ENCODE data around the gene CACNA1E.
A peak's percentile ranks its signal among the peaks of the same experiment; 100 is the strongest.

Gene CACNA1E

GRCh38 chr1:181506563-181507353 is 23.4 kb downstream of the CACNA1E start:
- H3K27me3 Mint-ChIP-seq (ENCODE audit: low read depth): peaks cover 11% of the 10 kb centered on the region
- H3K4me3 Mint-ChIP-seq: no peak overlapping the region
- H3K9me3 Mint-ChIP-seq: no peaks in the 10 kb centered on the region
- H3K4me1 Mint-ChIP-seq: peaks cover 24% of the 10 kb centered on the region
- H3K36me3 Mint-ChIP-seq (ENCODE audit: low read depth): no peaks in the 10 kb centered on the region
- TF ChIP-seq, protein P1, sequence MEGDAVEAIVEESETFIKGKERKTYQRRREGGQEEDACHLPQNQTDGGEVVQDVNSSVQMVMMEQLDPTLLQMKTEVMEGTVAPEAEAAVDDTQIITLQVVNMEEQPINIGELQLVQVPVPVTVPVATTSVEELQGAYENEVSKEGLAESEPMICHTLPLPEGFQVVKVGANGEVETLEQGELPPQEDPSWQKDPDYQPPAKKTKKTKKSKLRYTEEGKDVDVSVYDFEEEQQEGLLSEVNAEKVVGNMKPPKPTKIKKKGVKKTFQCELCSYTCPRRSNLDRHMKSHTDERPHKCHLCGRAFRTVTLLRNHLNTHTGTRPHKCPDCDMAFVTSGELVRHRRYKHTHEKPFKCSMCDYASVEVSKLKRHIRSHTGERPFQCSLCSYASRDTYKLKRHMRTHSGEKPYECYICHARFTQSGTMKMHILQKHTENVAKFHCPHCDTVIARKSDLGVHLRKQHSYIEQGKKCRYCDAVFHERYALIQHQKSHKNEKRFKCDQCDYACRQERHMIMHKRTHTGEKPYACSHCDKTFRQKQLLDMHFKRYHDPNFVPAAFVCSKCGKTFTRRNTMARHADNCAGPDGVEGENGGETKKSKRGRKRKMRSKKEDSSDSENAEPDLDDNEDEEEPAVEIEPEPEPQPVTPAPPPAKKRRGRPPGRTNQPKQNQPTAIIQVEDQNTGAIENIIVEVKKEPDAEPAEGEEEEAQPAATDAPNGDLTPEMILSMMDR (IDR thresholded peaks at IDR 0.05; ENCODE audit: unreplicated experiment in 3 of 3): no peak
- H3K27ac Mint-ChIP-seq: peak overlapping the region in 2 of 3 experiments; percentile 17 to 53

GRCh38 chr1:181508486-181509165 is 25.3 kb downstream of the CACNA1E start:
- H3K27ac Mint-ChIP-seq: no peak overlapping the region
- no peak overlapping the region for H3K4me3 Mint-ChIP-seq
- H3K36me3 Mint-ChIP-seq (ENCODE audit: low read depth): no peaks in the 10 kb centered on the region
- H3K4me1 Mint-ChIP-seq: peaks cover 12% of the 10 kb centered on the region
- H3K27me3 Mint-ChIP-seq (ENCODE audit: low read depth): peaks cover 16% of the 10 kb centered on the region
- TF ChIP-seq, protein P1 (IDR thresholded peaks at IDR 0.05; ENCODE audit: unreplicated experiment in 3 of 3): no peak
- H3K9me3 Mint-ChIP-seq: no peaks in the 10 kb centered on the region

- TF ChIP-seq, protein P1 (IDR thresholded peaks at IDR 0.05; ENCODE audit: unreplicated experiment in 3 of 3): no peak
- peaks cover 9% of the 10 kb centered on the region for H3K4me1 Mint-ChIP-seq
- no peak overlapping the region for H3K27ac Mint-ChIP-seq
- no peaks in the 10 kb centered on the region for H3K9me3 Mint-ChIP-seq
- H3K36me3 Mint-ChIP-seq (ENCODE audit: low read depth): no peaks in the 10 kb centered on the region
- no peak overlapping the region for H3K4me3 Mint-ChIP-seq
- peaks cover 11% of the 10 kb centered on the region for H3K27me3 Mint-ChIP-seq (ENCODE audit: low read depth)
These were observed 30.5 kb downstream of the CACNA1E start for GRCh38 chr1:181513786-181514297.

DNA sequence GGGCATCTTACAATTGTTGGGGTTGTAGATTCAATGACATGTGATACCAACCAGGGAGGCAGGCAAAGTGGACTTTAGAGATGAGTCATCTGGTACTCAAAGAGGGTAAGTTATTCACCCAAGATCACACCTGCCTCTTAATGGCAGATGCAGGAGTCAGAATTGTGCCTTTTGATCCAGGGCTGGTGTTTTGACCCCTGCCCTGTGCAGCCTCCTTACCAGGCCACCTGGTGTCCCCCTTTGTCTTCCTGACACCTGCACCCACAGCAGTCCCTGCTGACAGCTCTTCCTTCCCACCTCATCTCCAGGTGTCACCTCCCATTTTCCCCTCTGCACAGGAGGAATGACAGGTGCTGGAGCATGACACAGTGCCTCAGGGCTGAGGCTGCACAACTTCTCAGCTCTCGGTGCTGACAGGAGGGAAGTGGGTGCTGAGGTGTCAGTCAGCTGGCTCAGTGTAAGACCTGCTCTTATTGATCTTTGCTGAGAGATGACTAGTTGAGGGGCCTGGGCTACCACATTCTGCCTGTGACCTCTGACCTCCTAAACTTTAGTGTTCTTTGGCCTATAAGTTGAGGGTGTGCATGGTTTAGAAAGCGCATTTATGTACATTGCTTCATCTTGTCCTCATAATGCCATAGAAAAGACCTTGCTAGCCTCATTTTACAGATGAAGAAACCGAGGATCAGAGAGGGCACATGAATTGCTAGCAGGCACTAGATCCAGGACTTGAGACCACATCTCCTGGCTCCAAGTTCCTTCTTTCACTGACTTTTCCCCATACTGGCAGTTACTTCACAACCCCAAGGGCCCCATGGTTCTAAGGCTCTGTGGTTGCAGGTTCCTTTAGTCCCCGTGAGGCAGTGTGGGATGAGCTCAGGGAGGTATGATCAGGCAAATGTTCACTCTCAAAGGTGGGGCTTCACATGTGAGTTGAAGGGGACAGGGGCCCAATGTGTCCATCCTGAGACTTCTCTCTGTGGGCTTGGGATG is 31.3 kb downstream of the CACNA1E start:
- H3K27me3 Mint-ChIP-seq (ENCODE audit: low read depth): peaks cover 10% of the 10 kb centered on the region
- TF ChIP-seq, protein P1 (IDR thresholded peaks at IDR 0.05; ENCODE audit: unreplicated experiment in 3 of 3): no peak
- no peaks in the 10 kb centered on the region for H3K36me3 Mint-ChIP-seq (ENCODE audit: low read depth)
- no peak overlapping the region for H3K27ac Mint-ChIP-seq
- no peaks in the 10 kb centered on the region for H3K9me3 Mint-ChIP-seq
- H3K4me3 Mint-ChIP-seq: no peak overlapping the region
- peaks cover 9% of the 10 kb centered on the region for H3K4me1 Mint-ChIP-seq

DNA sequence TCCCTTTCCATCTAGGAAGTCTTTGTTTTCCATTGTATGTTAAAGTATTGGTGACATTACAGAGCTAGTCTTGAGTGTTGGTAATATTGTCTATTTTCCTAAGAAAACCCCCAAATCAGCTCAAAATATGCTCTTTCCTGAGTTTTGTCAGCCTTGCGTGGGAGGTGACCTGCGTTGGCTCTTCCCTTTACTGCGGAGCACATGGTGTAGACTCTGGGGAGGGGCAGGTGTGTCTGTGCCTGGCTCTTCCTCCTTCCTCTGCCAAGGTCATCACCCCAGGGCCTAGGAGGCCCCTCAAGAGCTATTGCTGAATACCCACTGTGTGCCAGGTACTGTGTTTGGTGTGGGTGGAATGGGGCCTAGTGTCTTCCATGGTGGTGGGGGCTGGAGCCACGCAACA is 33.4 kb downstream of the CACNA1E start:
- Mint-ChIP-seq H3K9me3 (no peaks in the 10 kb centered on the region), H3K36me3 (ENCODE audit: low read depth) (no peaks in the 10 kb centered on the region)

More for the DNA sequence above, 33.4 kb downstream of the CACNA1E start:
- Mint-ChIP-seq H3K27ac (no peak overlapping the region), H3K4me3 (no peak overlapping the region), H3K4me1 (peaks cover 18% of the 10 kb centered on the region), H3K27me3 (ENCODE audit: low read depth) (peaks cover 10% of the 10 kb centered on the region)
- TF ChIP-seq, protein P1 (IDR thresholded peaks at IDR 0.05; ENCODE audit: unreplicated experiment in 3 of 3): no peak

All from nephron (organoid).